Fibroblast of peridontal ligament (primary cell): Measurements from ENCODE around the gene GFRA1.

Source experiments
- DNase-seq: peaks from one replicate; pipeline ENCODE4 v3.0.0-alpha.2; 2010; ENCODE audit errors: extremely low read depth

GFRA1 gene

DNA sequence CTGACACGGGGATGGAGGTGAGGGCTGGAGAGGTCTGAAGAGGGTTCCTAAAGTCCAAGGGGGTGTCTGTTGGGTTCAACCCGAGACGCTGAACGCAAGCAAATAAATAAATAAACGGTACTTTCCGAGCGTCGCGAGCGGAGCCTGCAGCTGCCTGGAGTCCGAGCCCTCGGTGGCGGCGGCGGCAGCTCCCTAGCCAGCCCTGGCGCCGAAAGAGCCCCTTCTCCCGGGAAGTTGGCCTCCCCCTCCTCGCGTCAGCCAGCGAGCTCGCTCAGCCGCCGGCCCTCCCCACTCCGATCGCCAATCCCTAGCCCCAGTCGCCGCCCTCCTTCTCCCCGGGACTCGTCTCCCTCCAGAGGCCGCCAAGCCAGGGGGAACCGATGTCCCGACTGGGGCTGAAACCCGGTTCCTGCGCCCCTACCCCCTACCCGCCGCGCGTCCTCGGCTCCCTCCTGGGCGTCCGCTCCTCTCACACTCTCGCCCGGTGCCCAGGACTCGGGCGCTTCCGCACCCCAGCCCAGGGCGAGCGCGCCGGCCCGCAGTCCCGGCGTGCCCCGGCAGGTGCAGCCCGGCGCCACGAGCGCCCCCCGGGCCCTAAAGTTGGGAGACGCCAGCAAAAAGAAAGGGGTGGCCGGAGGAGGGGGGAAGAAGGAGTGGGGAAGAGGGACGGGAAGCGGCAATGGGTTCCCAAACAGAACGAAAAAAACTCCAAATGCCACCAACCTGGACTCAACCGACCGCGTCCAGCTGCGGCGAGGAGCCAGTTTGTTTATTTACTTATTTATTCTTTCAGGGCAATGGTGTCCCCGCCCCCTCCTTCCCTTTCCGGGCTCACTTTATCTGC is at the start of gene GFRA1:
Gene GFRA1 (minus strand): TSS at position 767 of the 844 bp plus-strand sequence. CDS start 1,177 bp downstream, outside the sequence.
- DNase-seq, result no peak

DNA sequence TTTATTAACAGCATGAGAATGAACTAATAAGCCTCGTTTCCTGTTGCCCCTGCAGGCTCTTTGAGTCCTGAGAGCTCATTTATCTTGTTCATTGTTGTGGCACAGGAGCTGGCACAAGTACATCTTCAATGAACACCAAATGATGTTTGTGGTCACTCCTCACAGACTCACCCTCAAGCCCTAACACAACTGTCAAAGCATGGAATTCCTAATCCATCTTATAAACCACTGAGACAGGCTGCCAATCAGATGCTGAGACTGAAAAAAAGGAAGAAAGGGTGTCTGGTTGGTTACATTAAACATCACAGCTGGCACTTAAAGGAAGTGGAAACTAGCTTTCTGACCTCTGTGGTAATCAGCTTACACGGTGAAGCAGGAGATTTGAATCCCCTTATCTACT is 43.5 kb upstream of the GFRA1 start:
- DNase-seq, result no peak

GRCh38 chr10:116312548-116312947 is 39.5 kb upstream of the GFRA1 start:
- no peak for DNase-seq

DNA sequence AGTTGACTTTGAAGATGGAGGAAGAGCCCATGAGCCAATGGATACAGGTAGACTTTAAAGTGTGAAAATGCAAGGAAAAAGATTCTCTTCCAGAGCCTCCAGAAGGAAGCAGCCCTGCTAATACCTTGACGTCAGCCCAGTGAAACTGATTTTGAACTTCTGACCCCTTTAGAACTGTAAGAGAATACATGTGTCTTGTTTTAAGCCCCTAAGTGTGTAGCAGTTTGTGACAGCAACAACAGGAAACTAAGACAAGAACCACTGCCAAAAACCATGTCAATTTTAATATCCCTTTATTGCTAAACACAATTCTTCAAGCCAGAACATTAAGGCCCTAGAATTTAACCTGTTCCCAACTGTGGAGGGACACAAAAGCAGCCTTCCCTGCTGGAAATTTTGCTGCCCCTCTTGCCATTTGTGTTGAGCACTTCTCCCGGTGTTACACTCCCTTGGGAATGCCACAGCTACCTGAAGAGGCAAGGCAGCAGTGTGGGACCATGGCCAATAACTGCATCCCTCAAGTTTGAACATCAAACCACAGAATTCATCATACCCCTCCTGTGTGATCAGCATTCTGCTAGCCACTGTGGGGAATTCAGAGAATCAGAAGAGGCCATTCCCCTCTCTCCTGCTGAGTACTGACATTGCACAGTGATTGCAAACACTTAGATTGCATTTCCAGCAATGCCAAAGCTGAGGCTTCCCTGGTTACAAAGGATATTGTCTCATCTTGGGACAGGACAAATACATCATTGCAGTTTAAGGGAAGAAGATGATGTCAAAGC is 38.9 kb upstream of the GFRA1 start:
- DNase-seq, result no peak

DNA sequence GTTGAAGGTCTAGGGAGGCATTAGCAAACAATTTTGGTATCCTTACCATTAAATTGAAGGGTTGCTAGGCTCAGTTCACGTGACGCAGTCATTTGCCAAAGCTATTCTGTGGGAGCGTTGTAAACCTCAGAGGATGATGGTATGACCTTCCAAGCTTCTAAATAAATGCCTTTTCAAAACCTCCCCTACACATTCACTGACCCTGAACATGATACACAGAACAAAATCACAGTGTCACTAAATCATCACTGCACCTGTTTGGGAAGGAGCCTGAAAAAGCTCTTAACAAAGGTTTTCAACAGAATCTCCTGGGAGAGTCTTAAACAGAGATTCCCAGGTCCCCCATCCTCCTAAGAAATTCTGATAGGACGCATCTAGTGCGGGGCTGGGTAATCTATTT is 38.0 kb upstream of the GFRA1 start:
- no peak for DNase-seq

GRCh38 chr10:116307455-116307854 is 34.4 kb upstream of the GFRA1 start:
- no peak for DNase-seq

- no peak for DNase-seq
These were observed 33.8 kb upstream of the GFRA1 start for GRCh38 chr10:116306847-116307246.

DNA sequence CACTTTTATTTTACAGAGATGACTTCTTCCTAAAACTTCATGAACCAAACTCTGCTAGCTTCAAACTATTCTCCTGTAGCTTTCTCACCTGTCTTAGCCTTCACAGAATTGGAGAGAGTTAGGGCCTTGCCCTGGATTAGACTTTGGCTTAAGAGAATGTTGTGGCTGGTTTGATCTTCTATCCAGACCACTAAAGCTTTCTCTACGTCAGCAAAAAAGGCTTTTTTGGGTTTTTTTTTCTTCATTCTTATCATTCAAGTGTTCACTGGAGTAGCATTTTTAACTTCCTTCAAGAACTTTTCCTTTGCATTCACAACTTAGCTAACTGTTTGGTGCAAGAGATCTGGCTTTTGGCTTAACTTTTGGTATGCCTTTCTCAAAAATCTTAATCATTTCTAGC is 31.9 kb upstream of the GFRA1 start:
- no peak for DNase-seq

DNA sequence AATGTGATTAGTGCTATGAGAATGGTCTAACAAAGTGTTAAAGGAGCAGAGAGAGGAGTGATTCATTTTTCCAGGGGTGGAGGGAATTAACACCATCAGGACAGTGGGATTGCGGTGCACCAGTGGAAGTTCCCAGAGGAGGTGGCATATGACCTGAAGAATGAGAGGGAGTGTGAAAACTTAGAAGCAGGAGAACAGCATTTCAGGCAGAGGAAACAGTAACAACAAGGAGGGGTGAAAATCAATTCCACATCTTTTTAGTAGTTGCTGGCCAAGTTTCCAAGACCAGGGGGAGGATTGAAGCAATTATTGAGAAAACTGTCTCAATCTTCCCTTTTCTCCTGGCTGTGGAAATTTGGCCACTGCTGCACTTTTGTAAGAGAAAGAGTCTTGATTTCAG is 27.5 kb upstream of the GFRA1 start:
- DNase-seq, result no peak

GRCh38 chr10:116298586-116298985 is 25.6 kb upstream of the GFRA1 start:
- DNase-seq, result no peak

- no peak for DNase-seq
These were observed 23.3 kb upstream of the GFRA1 start for GRCh38 chr10:116296291-116296721.

DNA sequence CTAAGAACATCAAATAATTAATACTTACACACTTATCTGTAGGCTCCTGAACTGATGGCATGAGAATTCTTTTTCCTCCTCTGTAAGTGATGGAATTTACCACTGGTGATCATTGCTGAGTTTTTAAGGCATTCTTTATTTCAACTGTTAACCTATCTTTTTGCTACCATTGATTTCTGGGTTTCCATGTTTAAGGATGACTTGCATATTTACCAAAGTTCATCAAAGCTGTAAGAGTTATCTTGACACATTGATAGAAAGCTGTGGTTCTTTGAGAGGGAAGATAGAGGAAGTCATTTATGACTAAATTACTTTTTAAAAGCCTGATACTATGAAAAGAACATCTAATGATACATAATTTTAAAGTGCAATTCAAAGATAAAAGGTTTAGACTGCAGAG is 19.5 kb upstream of the GFRA1 start:
- DNase-seq, result no peak

DNA sequence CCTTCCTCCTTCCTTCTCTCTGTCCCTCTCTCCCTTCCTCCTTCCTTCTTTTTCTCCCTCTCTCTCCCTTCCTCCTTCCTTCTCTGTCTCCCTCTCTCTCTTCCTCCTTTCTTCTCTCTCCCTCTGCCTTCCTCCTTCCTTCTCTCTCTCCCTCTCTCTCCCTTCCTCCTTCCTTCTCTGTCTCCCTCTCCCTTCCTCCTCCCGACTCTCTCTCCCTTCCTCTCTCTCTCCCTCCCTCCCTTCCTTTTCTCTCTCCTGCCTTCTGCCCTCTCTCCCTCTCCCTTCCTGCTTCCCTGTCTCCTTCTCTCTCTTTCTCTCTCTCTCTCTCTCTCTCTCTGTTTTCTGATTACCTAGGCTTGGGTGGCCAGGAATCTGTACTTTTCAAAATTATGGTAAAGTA is 16.6 kb upstream of the GFRA1 start:
- DNase-seq, result no peak

- peak; percentile 47 for DNase-seq
These were observed 15.0 kb upstream of the GFRA1 start for GRCh38 chr10:116287906-116288501.

GRCh38 chr10:116286626-116287200 is 13.7 kb upstream of the GFRA1 start:
- DNase-seq, result no peak

DNA sequence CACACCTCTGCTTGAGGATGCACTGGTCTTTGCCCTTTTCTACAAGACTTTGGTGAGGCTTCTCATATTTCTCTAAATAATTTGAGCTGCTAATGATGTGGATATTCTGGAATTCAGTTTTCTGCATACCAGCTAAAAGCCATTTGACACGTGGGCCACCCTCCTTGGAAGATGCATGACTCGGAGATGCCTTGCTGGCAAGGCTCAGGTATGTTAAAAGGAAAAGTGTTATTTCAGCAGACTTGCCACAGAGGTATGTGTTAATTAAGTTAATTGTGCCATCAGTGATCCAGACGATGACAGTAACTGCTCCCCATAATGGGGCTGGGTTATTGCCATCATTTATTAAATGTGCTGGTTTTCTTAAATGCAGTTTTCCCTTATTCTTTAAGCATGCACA is 8.8 kb upstream of the GFRA1 start:
- DNase-seq, result no peak

DNA sequence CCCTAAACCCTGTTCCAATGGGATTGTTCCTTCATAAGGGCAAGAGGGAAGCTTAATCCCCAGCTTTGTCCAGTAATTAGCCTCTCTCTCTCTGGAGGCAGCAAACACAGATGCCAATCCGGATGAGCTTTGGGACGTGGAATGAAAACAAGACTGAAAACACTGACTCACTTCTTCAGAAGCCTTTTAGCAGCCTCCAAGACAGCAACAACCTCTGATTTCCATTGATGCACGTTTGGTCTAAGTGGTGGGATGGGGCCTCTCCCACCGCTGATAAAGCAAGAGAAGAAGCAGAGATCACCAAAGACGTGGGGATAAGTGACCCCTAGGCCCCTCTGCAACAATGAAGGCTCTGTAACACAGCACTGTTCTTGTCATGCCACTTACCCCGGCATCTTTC is 5.8 kb upstream of the GFRA1 start:
- no peak for DNase-seq

- DNase-seq, result no peak
These were observed 4.0 kb upstream of the GFRA1 start for GRCh38 chr10:116276981-116277380.

GRCh38 chr10:116274064-116274904 is 1.3 kb upstream of the GFRA1 start:
- no peak for DNase-seq

- DNase-seq, result no peak
These were observed 1.2 kb downstream of the GFRA1 start for GRCh38 chr10:116271593-116272439.
